Measurements from ENCODE around the gene DBH. TPM values are rescaled to one million over a fixed set of nuclear protein-coding genes. Genes with fewer than 3 reads are reported as not detected.
"Not testable (repeated sequence)": the region's sequence is repeated elsewhere in the genome, so short reads cannot be mapped to it uniquely, and the experiment has no call there.

DBH gene
- total and polyA plus RNA-seq, 8 donors, result 0.08 to 0.09 TPM; not detected in 6

DNA sequence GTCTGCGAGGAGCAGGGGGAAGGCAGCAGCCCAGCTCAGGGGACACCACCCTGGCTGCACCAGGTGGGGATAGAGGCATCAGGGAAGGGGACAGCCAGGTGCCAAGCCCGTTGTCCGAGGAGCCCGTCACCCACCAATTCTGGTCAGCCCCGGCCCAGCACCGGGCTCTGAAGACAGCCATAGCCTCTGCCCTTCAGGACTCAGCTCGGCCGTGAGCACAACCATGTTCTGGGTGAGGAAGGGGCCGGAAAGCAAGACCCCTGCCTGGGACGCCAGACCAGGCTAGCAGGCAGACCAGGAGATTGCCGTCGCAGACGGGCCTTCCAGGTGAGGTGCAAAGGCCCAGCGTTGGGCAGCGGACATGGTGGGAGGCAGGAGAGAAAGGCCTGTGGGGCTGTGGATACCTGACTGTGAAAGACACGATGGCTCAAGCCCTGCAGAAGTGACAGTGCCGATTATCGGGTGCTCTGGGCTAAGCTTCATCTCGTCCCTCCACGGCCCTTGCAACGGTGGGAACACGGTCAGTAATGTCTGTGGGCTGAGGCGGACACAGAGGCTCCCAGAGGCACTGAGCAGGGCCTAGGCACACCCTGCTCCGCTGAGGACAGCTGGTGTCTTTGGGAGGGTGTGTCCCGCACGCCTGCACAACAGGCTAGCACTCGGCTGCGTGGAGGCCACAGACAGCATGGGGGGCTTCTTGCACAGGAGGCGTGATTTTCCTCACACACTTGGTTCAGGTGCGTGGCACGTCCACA is 36.5 kb downstream of the DBH start:
- FAIRE-seq, result no peak
- peaks cover 0 to 3% (median 0%) of the 10 kb centered on the region in 3 donors for H3K36me3 ChIP-seq
- DNase-seq, result peak in 2 of 6 donors; percentile 12 to 60
- no peak for ATAC-seq
- H3K27me3 ChIP-seq, result no peaks in the 10 kb centered on the region
- H3K9me3 ChIP-seq, result no peaks in the 10 kb centered on the region
- TF ChIP-seq, protein P1, sequence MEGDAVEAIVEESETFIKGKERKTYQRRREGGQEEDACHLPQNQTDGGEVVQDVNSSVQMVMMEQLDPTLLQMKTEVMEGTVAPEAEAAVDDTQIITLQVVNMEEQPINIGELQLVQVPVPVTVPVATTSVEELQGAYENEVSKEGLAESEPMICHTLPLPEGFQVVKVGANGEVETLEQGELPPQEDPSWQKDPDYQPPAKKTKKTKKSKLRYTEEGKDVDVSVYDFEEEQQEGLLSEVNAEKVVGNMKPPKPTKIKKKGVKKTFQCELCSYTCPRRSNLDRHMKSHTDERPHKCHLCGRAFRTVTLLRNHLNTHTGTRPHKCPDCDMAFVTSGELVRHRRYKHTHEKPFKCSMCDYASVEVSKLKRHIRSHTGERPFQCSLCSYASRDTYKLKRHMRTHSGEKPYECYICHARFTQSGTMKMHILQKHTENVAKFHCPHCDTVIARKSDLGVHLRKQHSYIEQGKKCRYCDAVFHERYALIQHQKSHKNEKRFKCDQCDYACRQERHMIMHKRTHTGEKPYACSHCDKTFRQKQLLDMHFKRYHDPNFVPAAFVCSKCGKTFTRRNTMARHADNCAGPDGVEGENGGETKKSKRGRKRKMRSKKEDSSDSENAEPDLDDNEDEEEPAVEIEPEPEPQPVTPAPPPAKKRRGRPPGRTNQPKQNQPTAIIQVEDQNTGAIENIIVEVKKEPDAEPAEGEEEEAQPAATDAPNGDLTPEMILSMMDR (IDR thresholded peaks at IDR 0.05), result no peak
- no peak overlapping the region for H3K27ac ChIP-seq
- no peaks in the 10 kb centered on the region for H3K4me1 ChIP-seq
- H3K4me3 ChIP-seq, result no peak overlapping the region
- WGBS, 2 donors, result 93% methylated on average over 31 of the region's 31 CpGs
- intact Hi-C loops (cut with DNase I), result no loop called here

DNA sequence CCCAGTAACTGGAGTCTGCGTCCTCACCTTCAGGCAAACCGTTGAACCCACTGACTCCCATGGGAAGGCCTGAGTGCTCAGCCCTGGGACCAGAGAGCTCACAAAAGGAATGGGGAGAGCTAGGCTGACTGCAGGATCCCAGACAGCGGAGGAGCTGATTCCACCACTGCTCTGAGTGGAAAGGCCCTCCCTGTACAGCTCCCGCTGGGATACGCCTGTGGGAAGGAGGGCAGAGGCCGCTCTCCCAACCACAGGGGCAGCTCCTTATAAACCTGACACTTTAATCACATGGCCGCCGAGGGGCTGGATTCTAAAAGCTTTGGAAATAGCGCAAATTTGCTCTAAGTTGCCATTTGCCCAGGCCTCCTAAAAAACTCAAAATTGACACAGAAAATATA is 37.1 kb downstream of the DBH start:
- H3K27ac ChIP-seq, result no peak overlapping the region
- H3K4me3 ChIP-seq, result no peak overlapping the region
- DNase-seq (peak in 2 of 6 donors; percentile 11 to 24), ATAC-seq (no peak), FAIRE-seq (no peak)
- intact Hi-C loops (cut with DNase I), result no loop called here
- 88 to 89% methylated on average over 9 of the region's 9 CpGs for WGBS, 2 donors
- H3K9me3 ChIP-seq, result no peaks in the 10 kb centered on the region
- H3K27me3 ChIP-seq, result no peaks in the 10 kb centered on the region
- no peaks in the 10 kb centered on the region for H3K4me1 ChIP-seq
- peaks cover 0 to 3% (median 0%) of the 10 kb centered on the region in 3 donors for H3K36me3 ChIP-seq
- TF ChIP-seq, protein P1 (IDR thresholded peaks at IDR 0.05), result no peak

DNA sequence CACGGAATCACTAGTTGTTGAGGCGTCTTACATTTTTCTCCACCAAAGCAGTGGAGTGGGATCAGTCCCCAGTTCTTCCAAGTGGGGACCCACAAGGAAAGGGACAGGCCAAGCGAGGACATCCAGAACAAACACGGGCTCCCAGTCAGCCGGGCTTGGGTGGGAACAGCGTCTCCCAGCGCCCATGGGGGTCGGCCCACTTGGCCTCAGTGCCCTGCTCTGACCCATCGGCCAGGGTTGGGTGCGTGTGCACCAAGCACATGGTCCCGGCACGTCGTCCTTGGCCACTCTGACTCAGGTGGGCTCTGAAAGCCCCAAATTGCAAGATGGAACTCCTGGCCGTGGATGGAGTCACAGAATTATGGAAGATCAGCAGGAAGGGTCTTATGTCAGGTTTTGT is 37.9 kb downstream of the DBH start:
- Histone ChIP-seq H3K36me3 (peaks cover 0 to 3% (median 0%) of the 10 kb centered on the region in 3 donors), H3K4me3 (no peak overlapping the region), H3K27ac (no peak overlapping the region), H3K4me1 (no peaks in the 10 kb centered on the region), H3K9me3 (no peaks in the 10 kb centered on the region), H3K27me3 (no peaks in the 10 kb centered on the region)
- DNase-seq (peak in 2 of 6 donors; percentile 14 to 48), ATAC-seq (no peak), FAIRE-seq (no peak)
- WGBS, 2 donors, result 90 to 96% methylated on average over 14 of the region's 14 CpGs
- intact Hi-C loops (cut with DNase I), result no loop called here
- TF ChIP-seq, protein P1 (IDR thresholded peaks at IDR 0.05), result no peak

DNA sequence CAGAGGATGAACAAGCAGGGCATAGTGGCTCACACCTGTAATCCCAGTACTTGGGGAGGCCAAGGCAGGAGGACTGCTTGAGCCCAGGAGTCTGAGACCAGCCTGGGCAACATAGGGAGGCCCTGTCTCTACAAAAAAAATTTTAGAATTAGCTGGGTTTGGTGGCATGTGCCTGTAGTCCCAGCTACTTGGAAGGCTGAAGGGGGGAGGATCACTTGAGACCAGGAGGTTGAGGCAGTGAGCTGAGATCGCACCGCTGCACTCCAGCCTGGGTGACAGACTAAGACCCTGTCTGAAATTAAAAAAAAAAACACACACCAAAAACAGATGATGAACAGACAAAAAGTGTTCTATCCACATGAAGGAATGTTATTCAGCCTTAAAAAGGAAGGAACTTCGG is 39.6 kb downstream of the DBH start:
- H3K27ac ChIP-seq; DNase-seq; ATAC-seq; H3K27me3 ChIP-seq; H3K36me3 ChIP-seq; FAIRE-seq; H3K4me3 ChIP-seq; H3K9me3 ChIP-seq; intact Hi-C loops (cut with DNase I); H3K4me1 ChIP-seq: not testable (repeated sequence)
- 93 to 97% methylated on average over 3 of the region's 3 CpGs for WGBS, 2 donors

DNA sequence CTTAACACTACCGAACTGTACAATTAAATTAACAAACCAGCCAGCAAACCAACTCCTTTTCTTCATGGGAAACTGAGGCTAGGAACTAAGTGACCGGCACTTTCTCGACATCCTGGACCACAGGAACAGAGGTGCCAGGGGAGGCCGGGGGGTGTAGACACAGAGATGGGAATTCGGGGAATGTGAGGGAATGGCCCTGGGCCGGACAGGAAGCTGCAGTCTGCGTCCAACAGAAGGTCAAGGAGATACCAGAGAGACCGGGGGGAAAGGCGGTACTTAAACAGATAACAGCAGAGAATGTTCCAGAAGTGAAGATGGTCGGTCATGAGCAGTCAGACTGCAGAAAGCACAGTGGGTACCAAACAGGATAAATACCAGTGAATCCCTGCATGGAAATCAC is 40.3 kb downstream of the DBH start:
- no peaks in the 10 kb centered on the region for H3K36me3 ChIP-seq
- H3K27ac ChIP-seq, result no peak overlapping the region
- H3K4me3 ChIP-seq, result no peak overlapping the region
- TF ChIP-seq, protein P1 (IDR thresholded peaks at IDR 0.05), result no peak
- H3K9me3 ChIP-seq, result no peaks in the 10 kb centered on the region
- ATAC-seq (no peak), FAIRE-seq (no peak), DNase-seq (peak in 1 of 6 donors; percentile 7)
- 64 to 70% methylated on average over 10 of the region's 10 CpGs for WGBS, 2 donors
- H3K27me3 ChIP-seq, result no peaks in the 10 kb centered on the region
- intact Hi-C loops (cut with DNase I), result no loop called here
- H3K4me1 ChIP-seq, result no peaks in the 10 kb centered on the region
